Gastroesophageal sphincter (tissue), 4 donors: ENCODE results near the gene LDLRAD1. TPM values are rescaled to one million over a fixed set of nuclear protein-coding genes. Genes with fewer than 3 reads are reported as not detected.

Experiments used
- ATAC-seq: fragments of 150-250 bp; one replicate; pipeline ENCODE4 v1.9.1; 2016; ENCODE audit warnings: mild to moderate bottlenecking, moderate library complexity
- H3K27ac ChIP-seq, 4 donors: fragments of 200-600 bp; sonication (generic) in 3 of 4; 1 replicate in 3 of 4; 2 replicates in 1 of 4; pipeline ENCODE4 v1.5.1; 2016 to 2019
- H3K27me3 ChIP-seq: fragments of 200-600 bp; sonication (generic); one replicate; pipeline ENCODE4 v1.5.1; 2019
- H3K36me3 ChIP-seq, 2 donors: fragments of 200-600 bp; sonication (generic); one replicate each; pipeline ENCODE4 v1.5.1; 2019; ENCODE audit warnings: control low read depth in 1 of 2
- H3K4me1 ChIP-seq, 3 donors: fragments of 200-600 bp; sonication (generic); 1 replicate in 2 of 3; 2 replicates in 1 of 3; pipeline ENCODE4 v1.5.1; 2016 to 2019; ENCODE audit warnings: control low read depth in 2 of 3
- H3K4me3 ChIP-seq, 2 donors: fragments of 200-600 bp; sonication (generic); one replicate each; pipeline ENCODE4 v1.5.1; 2019; ENCODE audit warnings: mild to moderate bottlenecking in 1 of 2, moderate library complexity in 1 of 2
- H3K9me3 ChIP-seq, 3 donors: fragments of 200-600 bp; sonication (generic); one replicate each; pipeline ENCODE4 v1.5.1; 2017 to 2019; ENCODE audit warnings: control low read depth in 2 of 3
- EP300 ChIP-seq: sonication (generic); formaldehyde crosslinking; IDR thresholded peaks from one replicate; pipeline ENCODE4 v1.6.1; 2017; ENCODE audit warnings: antibody characterized with exemption, mild to moderate bottlenecking
- POLR2A ChIP-seq, 2 donors: fragments of 450-650 bp; IDR thresholded peaks; one replicate each; pipeline ENCODE4 v1.6.1; 2017; ENCODE audit warnings: antibody characterized with exemption in 2 of 2, mild to moderate bottlenecking in 2 of 2, moderate library complexity in 1 of 2
- POLR2AphosphoS5 ChIP-seq: sonication (generic); formaldehyde crosslinking; IDR thresholded peaks from one replicate; pipeline ENCODE4 v1.6.1; 2017; ENCODE audit warnings: antibody characterized with exemption
- WGBS, 2 donors: methylation state at CpG; one replicate each; pipeline ENCODE4 v1.1.5; 2018; ENCODE audit warnings: low coverage in 1 of 2; 5-methylcytosine and 5-hydroxymethylcytosine counted together
- total RNA-seq, 4 donors: library from RNA; depleted of rRNA; stranded (reverse); fragments of >200 nt; gene quantifications; one replicate each; pipeline ENCODE4 v1.1.0, GENCODE V29; 2016
- TF ChIP-seq, protein P1 (sequence below), 4 experiments: fragments of 200-600 bp in 2 of 4; fragments of 450-650 bp in 2 of 4; sonication (generic) in 1 of 4; IDR thresholded peaks; one replicate each; pipeline ENCODE4 v1.5.1; 2017 to 2019; ENCODE audit warnings: antibody characterized with exemption in 4 of 4, mild to moderate bottlenecking in 2 of 4, moderate library complexity in 2 of 4

LDLRAD1 gene
- total RNA-seq, 4 donors from 2014 or later: not detected

DNA sequence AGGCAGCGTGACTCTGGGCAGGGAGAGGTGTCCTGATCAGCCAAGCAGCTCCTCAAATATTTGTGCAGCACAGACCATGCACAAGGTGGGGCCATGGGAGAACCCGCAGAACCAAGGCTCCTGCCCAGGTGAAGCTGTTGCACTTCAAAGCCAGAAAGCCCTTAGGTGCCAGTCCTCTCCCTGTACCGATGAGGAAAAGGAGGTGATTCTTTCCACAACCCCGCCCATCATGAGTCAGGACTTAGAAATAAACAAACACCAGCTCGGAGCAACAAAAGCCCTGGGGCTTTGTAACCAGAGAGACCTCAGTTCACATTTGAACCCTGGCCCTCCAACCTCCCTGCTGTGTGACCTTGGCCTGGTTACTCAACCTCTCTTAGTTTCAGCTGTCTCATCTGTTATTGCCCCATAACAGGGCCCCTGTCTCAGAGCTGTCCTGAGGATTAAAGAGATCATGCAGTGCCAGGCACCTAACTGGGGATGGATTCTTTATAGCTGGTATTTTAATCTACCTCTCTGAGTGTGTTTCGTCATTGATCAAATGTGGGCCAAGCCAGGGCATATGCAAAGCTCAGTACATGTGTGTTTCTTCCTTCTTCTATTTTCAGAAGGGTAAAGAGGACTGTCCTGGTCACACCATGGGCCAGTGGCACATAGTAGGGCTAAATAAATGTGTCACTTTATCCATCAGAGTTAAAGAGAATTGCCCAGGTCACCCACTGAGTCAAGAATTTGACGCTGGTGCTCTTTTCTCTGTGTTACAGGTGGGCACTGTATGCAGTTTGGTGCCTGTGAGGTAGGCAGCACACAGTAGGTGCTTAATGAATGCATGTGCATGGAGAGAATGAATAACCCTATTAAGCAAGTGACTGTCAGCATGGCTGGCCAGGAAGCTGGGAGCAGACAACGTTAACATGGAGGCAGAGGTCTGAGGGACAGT lies 1.4 kb downstream of the LDLRAD1 start:
- no peaks in the 10 kb centered on the region for H3K4me1 ChIP-seq
- ATAC-seq: no peak
- H3K36me3 ChIP-seq: no peaks in the 10 kb centered on the region
- H3K27ac ChIP-seq: no peak overlapping the region
- no peaks in the 10 kb centered on the region for H3K9me3 ChIP-seq
- 60% methylated on average over 8 of the region's 8 CpGs; no CpG with 5 or more reads in 1 of the 2 donors for WGBS, 2 donors
- peaks cover 28% of the 10 kb centered on the region for H3K27me3 ChIP-seq
- H3K4me3 ChIP-seq: no peak overlapping the region
- TF ChIP-seq, protein P1, sequence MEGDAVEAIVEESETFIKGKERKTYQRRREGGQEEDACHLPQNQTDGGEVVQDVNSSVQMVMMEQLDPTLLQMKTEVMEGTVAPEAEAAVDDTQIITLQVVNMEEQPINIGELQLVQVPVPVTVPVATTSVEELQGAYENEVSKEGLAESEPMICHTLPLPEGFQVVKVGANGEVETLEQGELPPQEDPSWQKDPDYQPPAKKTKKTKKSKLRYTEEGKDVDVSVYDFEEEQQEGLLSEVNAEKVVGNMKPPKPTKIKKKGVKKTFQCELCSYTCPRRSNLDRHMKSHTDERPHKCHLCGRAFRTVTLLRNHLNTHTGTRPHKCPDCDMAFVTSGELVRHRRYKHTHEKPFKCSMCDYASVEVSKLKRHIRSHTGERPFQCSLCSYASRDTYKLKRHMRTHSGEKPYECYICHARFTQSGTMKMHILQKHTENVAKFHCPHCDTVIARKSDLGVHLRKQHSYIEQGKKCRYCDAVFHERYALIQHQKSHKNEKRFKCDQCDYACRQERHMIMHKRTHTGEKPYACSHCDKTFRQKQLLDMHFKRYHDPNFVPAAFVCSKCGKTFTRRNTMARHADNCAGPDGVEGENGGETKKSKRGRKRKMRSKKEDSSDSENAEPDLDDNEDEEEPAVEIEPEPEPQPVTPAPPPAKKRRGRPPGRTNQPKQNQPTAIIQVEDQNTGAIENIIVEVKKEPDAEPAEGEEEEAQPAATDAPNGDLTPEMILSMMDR (IDR thresholded peaks at IDR 0.05): no peak
- TF ChIP-seq EP300 (no peak), POLR2A (IDR thresholded peaks at IDR 0.05) (no peak), POLR2AphosphoS5 (no peak)

DNA sequence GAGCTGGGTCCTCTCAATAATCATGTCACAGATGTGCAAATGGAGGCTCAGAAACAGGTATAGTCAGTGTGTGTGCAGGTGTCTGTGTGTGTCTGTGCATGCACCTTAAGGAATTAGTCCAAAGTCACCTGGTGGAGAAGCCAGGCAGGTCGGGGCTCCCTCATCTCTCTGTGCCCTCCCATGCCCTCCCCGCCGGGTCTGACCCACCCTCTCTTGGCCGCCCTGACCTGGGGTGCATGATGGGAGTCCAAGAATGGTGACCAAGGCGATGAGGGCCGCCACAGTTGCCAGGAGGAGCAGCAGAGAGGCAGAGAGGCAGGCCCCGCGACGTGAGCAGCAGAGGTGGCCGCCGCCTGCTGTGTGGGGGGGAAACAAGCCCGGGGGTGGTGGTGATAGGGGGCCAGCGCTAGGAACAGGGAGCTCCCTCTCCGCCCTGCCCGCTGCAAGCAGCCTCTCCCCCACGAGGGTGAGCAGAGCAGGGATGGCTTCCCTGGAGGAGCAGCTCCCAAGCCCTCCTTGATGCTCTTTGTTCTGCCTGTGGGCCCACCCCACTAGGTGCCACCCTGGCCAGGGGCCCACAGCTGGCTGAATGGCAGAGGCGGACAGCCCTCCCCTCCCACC lies 3.9 kb downstream of the LDLRAD1 start:
- ATAC-seq: no peak
- Histone ChIP-seq H3K9me3 (no peaks in the 10 kb centered on the region), H3K27me3 (peaks cover 28% of the 10 kb centered on the region), H3K4me3 (no peak overlapping the region), H3K27ac (no peak overlapping the region), H3K4me1 (no peaks in the 10 kb centered on the region), H3K36me3 (no peaks in the 10 kb centered on the region)
- no CpG with 5 or more reads among the region's 17 CpGs for WGBS, 2 donors
- TF ChIP-seq POLR2AphosphoS5 (no peak), EP300 (no peak), POLR2A (IDR thresholded peaks at IDR 0.05) (no peak)
- TF ChIP-seq, protein P1 (IDR thresholded peaks at IDR 0.05): no peak

DNA sequence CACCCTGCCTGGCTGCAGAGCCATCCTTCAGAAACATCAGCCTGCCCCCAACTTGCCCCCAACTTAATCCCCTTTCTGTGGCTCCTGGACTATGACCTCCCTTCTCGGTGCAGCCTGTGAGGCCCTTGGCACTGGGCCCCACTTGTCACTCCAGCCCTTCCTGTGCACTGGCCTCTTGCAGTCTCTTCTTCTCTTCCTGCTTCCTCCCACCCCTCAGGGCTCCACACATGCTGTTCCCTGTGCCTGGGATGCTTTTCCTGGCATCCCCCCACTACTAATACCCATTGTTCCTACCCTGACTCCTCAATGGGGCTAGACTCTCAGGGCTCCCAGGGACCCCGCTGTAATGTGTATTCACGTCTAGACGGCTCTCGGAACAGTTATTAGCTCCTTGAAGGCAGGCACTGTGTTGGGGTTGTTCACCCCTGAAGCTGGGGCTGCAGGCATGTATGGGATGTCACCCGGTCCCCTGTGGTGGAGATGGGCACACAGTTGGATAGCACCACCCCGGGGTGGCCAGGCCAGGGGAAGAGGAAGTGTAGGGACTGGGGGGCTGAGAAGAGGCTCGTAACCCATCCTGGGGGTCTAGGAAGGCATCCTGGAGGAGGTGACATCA lies 4.5 kb downstream of the LDLRAD1 start:
- Histone ChIP-seq H3K27me3 (peaks cover 28% of the 10 kb centered on the region), H3K9me3 (no peaks in the 10 kb centered on the region), H3K4me1 (no peaks in the 10 kb centered on the region), H3K27ac (no peak overlapping the region), H3K4me3 (no peak overlapping the region), H3K36me3 (no peaks in the 10 kb centered on the region)
- TF ChIP-seq, protein P1 (IDR thresholded peaks at IDR 0.05): no peak
- TF ChIP-seq EP300: no peak
- no peak for TF ChIP-seq POLR2AphosphoS5
- TF ChIP-seq POLR2A (IDR thresholded peaks at IDR 0.05): no peak
- WGBS, 2 donors: 11 to 64% methylated on average over 1 to 5 of the region's 8 CpGs
- no peak for ATAC-seq

DNA sequence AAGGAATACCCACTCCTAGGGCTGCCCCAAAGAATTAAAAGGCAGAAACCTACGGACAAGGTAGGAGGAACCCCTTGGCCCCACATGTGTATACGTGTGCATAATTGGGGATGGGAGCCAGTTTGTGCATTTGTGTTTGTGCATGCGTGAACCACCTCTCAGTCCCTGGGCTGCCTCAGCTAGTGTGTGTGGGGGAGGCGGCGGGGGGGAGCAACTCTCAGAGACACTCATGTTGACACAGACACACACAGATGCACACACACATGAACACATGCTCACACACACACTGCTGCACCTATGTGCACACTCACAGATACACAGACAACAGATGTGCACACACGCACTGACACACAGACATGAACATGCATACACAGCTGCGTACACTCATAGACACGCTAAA lies 5.1 kb downstream of the LDLRAD1 start:
- no peak for ATAC-seq
- Histone ChIP-seq H3K27me3 (peaks cover 34% of the 10 kb centered on the region), H3K36me3 (no peaks in the 10 kb centered on the region), H3K9me3 (no peaks in the 10 kb centered on the region), H3K27ac (no peak overlapping the region), H3K4me1 (no peaks in the 10 kb centered on the region), H3K4me3 (no peak overlapping the region)
- TF ChIP-seq POLR2AphosphoS5 (no peak), EP300 (no peak), POLR2A (IDR thresholded peaks at IDR 0.05) (no peak)
- TF ChIP-seq, protein P1 (IDR thresholded peaks at IDR 0.05): no peak
- WGBS, 2 donors: 67 to 69% methylated on average over 2 to 3 of the region's 8 CpGs
